NCI-H187 treated with DMSO at 0.1 percent for 48 hours (cell line): ENCODE data around the gene DTNBP1.

Experiments
- DNase-seq: peaks from one replicate; lab custom pipeline; 2025; lab: John Stamatoyannopoulos, UW

DTNBP1 gene

GRCh38 chr6:15479761-15480160 is 183.1 kb downstream of the DTNBP1 start:
- no peak for DNase-seq

DNA sequence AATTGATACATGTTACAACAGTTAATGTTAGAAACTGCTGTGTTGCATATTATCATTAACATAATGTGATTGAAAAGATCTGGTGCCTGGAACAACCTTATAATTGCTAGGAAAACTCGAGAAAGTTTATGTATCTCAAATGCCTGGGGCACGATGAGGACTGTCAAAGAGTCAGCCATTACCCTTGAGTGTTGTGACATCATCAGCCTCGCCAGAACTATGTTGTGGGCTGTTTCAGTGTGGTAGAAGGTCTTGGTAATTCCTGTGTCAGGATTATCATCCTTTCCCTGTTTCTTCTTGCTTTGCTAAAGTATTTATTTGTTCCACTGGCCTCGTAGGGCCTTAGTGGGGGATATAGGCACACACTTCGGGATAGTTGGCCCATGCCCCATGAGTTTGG is 185.1 kb downstream of the DTNBP1 start:
- DNase-seq = no peak

- no peak for DNase-seq
These were observed 186.0 kb downstream of the DTNBP1 start for GRCh38 chr6:15476631-15477380.

DNA sequence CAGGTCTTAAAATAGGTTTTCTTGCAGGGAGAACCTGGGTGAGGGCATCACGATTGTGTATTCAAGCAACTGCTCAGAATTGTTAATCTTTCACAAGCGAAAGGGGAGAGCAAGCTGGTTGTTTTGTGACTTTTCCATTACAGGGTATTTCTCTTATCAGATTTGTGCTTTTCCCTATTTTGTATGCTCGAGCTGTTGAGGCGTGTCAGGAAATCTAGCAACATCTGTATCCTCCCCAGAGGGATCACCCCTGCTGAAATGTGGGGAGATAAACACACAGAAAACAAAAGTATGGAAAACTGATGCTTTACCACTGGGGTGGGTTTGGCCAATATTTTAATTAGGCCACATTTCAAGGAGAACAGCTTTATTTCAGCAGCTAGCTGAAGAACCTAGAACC is 187.0 kb downstream of the DTNBP1 start:
- no peak for DNase-seq

GRCh38 chr6:15475261-15475660 is 187.6 kb downstream of the DTNBP1 start:
- no peak for DNase-seq

DNA sequence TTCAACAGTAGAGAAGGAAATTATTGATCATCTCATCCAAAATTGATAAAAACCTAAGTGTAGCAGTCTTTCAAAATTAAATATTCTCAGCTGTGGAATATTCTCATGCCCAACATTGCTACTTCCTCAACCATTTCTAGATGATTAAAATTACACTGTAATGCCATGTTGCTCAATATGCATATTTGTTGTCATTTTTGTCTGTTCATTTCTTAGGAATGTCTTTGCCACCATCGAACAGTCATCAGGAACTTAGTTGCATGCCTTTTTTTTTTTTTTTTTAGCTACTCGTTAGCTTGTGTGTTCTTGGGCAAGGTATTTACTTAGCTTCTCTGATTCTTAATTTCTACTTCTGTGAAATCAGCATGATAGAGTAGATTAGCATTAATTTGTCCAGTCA is 188.6 kb downstream of the DTNBP1 start:
- DNase-seq = no peak

DNA sequence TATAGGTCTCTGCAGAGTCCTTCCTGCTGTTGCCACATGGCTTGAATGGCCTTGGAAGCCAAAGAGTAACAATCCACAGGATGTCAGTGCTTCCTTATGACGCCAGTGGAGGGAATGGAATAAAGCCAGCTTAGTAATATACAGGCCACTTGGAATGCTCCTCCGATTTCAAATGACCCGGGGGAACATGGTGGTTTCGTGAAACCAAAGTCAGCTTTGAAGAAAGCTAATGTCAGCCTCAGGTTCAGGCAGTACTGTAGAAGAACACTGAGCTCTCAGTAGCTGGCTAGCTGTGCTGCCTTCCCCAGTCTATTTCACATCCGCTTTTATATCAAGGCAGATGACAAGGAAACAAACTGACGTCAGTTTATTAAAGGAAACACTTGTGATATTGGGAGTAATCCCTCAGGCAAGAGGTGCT is 189.1 kb downstream of the DTNBP1 start:
- DNase-seq = no peak

- no peak for DNase-seq
These were observed 189.7 kb downstream of the DTNBP1 start for GRCh38 chr6:15473174-15473573.
